ENCODE data around the gene RHBDF1.

- no peak for TF ChIP-seq EZH2 (IDR thresholded peaks at IDR 0.05; ENCODE audit: borderline replicate concordance)
- TF ChIP-seq CTCF (IDR thresholded peaks at IDR 0.05; ENCODE audit: poor library complexity) = no peak
- TF ChIP-seq EZH2phosphoT487 (IDR thresholded peaks at IDR 0.05; ENCODE audit: low read depth, severe bottlenecking, unreplicated experiment) = no peak
Measured at GRCh38 chr16:86483-86952, 14.1 kb upstream of the RHBDF1 start.

All from hepatocyte (in vitro differentiated cells).